ENCODE results near the gene IGSF6. TPM values are rescaled to one million over a fixed set of nuclear protein-coding genes. Genes with fewer than 3 reads are reported as not detected.
"Not testable (repeated sequence)": the region's sequence is repeated elsewhere in the genome, so short reads cannot be mapped to it uniquely, and the experiment has no call there.

IGSF6 gene
- total and polyA plus RNA-seq, 9 of the 15 experiments (the other 6 are each of a cell fraction or from before 2014, with no cell fraction given) = 0.07 TPM; not detected in 8

DNA sequence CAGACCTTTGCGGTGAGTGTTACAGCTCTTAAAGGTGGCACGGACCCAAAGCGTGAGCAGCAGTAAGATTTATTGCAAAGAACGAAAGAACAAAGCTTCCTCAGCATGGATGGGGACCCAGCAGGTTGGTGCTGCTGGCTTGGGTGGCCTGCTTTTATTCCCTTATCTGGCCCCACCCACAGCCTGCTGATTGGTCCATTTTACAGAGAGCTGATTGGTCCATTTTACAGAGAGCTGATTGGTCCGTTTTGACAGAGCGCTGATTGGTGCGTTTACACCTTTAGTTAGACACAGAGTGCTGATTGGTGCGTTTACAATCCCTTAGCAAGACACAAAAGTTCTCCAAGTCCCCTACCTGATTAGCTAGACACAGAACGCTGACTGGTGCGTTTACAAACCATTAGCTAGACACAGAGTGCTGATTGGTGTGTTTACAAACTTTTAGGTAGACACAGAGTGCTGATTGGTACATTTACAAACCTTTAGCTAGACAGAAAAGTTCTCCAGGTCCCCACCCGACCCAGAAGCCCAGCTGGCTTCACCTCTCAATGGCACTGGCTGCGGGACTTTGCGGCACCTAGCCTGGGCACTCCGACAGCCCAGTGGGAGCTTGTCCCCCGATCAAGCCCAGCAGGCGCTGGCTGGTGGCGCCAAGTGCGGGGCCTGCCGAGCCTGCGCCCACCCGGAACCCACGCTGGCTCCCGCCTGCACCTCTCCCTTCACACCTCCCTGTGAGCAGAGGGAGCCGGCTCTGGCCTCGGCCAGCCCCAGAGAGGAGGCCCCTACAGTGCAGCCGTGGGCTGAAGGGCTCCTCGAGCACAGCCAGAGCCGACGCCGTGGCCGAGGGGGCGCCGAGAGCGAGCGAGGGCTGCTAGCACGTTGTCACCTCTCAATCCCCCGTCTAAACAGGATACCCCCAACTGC, 22.5 kb downstream of the IGSF6 start:
- in situ Hi-C loops (cut with MboI); intact Hi-C loops (cut with micrococcal nuclease); ATAC-seq; H4K20me1 ChIP-seq (replicated peaks; ENCODE audit: control insufficient read depth, insufficient read depth, low read length); H3K9me1 ChIP-seq (ENCODE audit: control insufficient read depth, insufficient read depth, low read length); DNase-seq (ENCODE audit: extremely low read depth in 1 of 4, low spot score in 3 of 4); H3K79me2 ChIP-seq (ENCODE audit: control insufficient read depth, insufficient read depth, low read length); H3K4me3 ChIP-seq; H3K9me3 ChIP-seq (replicated peaks; ENCODE audit: control insufficient read depth, insufficient read depth, low read depth, low read length); H3K4me2 ChIP-seq (ENCODE audit: insufficient read depth, low read length); H3K27ac ChIP-seq (ENCODE audit: extremely low read depth, low read depth, low read length); H2AFZ ChIP-seq (ENCODE audit: low read depth, low read length); H3K27me3 ChIP-seq (ENCODE audit: control insufficient read depth in 2 of 2, insufficient read depth in 2 of 2, low read length in 2 of 2); FAIRE-seq; H3K4me1 ChIP-seq (replicated peaks in 1 of 2; ENCODE audit: control insufficient read depth in 2 of 2, insufficient read depth in 2 of 2, low read length in 2 of 2); H3K9ac ChIP-seq (ENCODE audit: insufficient read depth in 1 of 2, low read depth in 2 of 2, low read length in 2 of 2); BruUV-seq (replicated peaks): not testable (repeated sequence)
- 94% methylated on average over 15 of the region's 37 CpGs for WGBS (ENCODE audit: insufficient coverage, low coverage, missing lambda C conversion rate)
- ChIA-PET POLR2A (interaction anchor here (1.0 to 1.3 kb wide), 3 partner anchors 8 to 26 kb away, joined by 3 to 6 read pairs (median 3); no protein-coding TSS in a partner anchor), CTCF (ENCODE audit: low intra/inter-chr PET ratio) (interaction anchor here (0.7 kb wide), 1 partner anchor 31 kb away, joined by 3 read pairs; the partner anchor contains the start of gene METTL9)
- H3K36me3 ChIP-seq (ENCODE audit: control insufficient read depth, insufficient read depth, low read length) = peaks cover 42% of the 10 kb centered on the region; the same call in 2 of the 3 replicates
- peak; percentile 82 for TF ChIP-seq NFYB (IDR thresholded peaks at IDR 0.05; ENCODE audit: extremely low read depth, insufficient read length)
- 0 out of 2 replicates have a peak, but pooled peaks have one; percentile 19 for TF ChIP-seq CC2D1A (IDR thresholded peaks at IDR 0.05)
- 0 out of 2 replicates have a peak, but pooled peaks have one; percentile 17 for TF ChIP-seq MAFG (tag; conservative IDR thresholded peaks at IDR 0.05)
- peak; percentile 46 for TF ChIP-seq RBM25 (IDR thresholded peaks at IDR 0.05; ENCODE audit: low read depth, low read length, severe bottlenecking)
- peak; percentile 46 for TF ChIP-seq ZNF316 (IDR thresholded peaks at IDR 0.05)
- TF ChIP-seq POLR2G (IDR thresholded peaks at IDR 0.05; ENCODE audit: low read depth, low read length) = peak; percentile 27; the same call in 1 of the 2 replicates
